ENCODE measurements around the gene TUT7.

Gene TUT7

GRCh38 chr9:86342269-86342668 is 11.9 kb downstream of the TUT7 start:
- no peak for TF ChIP-seq CTCF (conservative IDR thresholded peaks at IDR 0.05)
- H3K27ac ChIP-seq = no peak overlapping the region

- no peak for TF ChIP-seq CTCF (conservative IDR thresholded peaks at IDR 0.05)
- no peak overlapping the region for H3K27ac ChIP-seq
These were observed 13.2 kb downstream of the TUT7 start for GRCh38 chr9:86341007-86341491.

- TF ChIP-seq CTCF (conservative IDR thresholded peaks at IDR 0.05) = no peak
These were observed 13.7 kb downstream of the TUT7 start for GRCh38 chr9:86340356-86341006.

GRCh38 chr9:86337469-86338108 is 16.6 kb downstream of the TUT7 start:
- no peak for TF ChIP-seq CTCF (conservative IDR thresholded peaks at IDR 0.05)
- no peak overlapping the region for H3K27ac ChIP-seq

More at GRCh38 chr9:86340356-86341006, 13.7 kb downstream of the TUT7 start:
- H3K27ac ChIP-seq = no peak overlapping the region

GRCh38 chr9:86336058-86336457 is 18.2 kb downstream of the TUT7 start:
- H3K27ac ChIP-seq = no peak overlapping the region
- TF ChIP-seq CTCF (conservative IDR thresholded peaks at IDR 0.05) = no peak

GRCh38 chr9:86333651-86334050 is 20.6 kb downstream of the TUT7 start:
- no peak for TF ChIP-seq CTCF (conservative IDR thresholded peaks at IDR 0.05)
- no peak overlapping the region for H3K27ac ChIP-seq

GRCh38 chr9:86330186-86330585 is 24.0 kb downstream of the TUT7 start:
- no peak for TF ChIP-seq CTCF (conservative IDR thresholded peaks at IDR 0.05)
- H3K27ac ChIP-seq = no peak overlapping the region
